Fibroblast of lung (primary cell): ENCODE data around the gene ICA1. TPM values are rescaled to one million over a fixed set of nuclear protein-coding genes. Genes with fewer than 3 reads are reported as not detected.

Experiments
- DNase-seq, 2 donors: peaks; one replicate each; pipeline versions ENCODE4 v3.0.0 to v3.0.0-alpha.2; 2010; ENCODE audit warnings: low read depth in 2 of 2
- H2AFZ ChIP-seq: 2 replicates; pipeline ENCODE4 v1.5.1; 2012; ENCODE audit warnings: low read length, control low read depth, inconsistent platforms
- H3K27ac ChIP-seq: 2 replicates; pipeline ENCODE4 v1.5.1; 2011; ENCODE audit warnings: low read length, control low read depth; ENCODE audit not compliant: insufficient read depth
- H3K27me3 ChIP-seq: 2 replicates; pipeline ENCODE4 v1.5.1; 2011; ENCODE audit warnings: mild to moderate bottlenecking, low read length; ENCODE audit not compliant: control insufficient read depth, insufficient read depth
- H3K36me3 ChIP-seq: 2 replicates; pipeline ENCODE4 v1.5.1; 2011; ENCODE audit warnings: low read length; ENCODE audit not compliant: control insufficient read depth, insufficient read depth
- H3K4me1 ChIP-seq: 2 replicates; pipeline ENCODE4 v1.5.1; 2011; ENCODE audit warnings: low read length; ENCODE audit not compliant: control insufficient read depth, insufficient read depth; ENCODE audit errors: extremely low read depth
- H3K4me2 ChIP-seq: 2 replicates; pipeline ENCODE4 v1.5.1; 2011; ENCODE audit warnings: low read length, control low read depth; ENCODE audit not compliant: insufficient read depth; ENCODE audit errors: extremely low read depth
- H3K4me3 ChIP-seq, 4 experiments: fragments of 200-600 bp in 1 of 4; sonication (generic) in 1 of 4; replicated peaks in 1 of 4; 2 replicates each; pipeline ENCODE4 v1.5.1; 2011 to 2016; ENCODE audit warnings: low read length in 4 of 4, low read depth in 3 of 4, mild to moderate bottlenecking in 3 of 4, control low read depth in 2 of 4, inconsistent platforms in 1 of 4, mixed read lengths in 1 of 4; ENCODE audit not compliant: insufficient read depth in 1 of 4; ENCODE audit errors: control extremely low read depth in 1 of 4
- H3K79me2 ChIP-seq: 2 replicates; pipeline ENCODE4 v1.5.1; 2012; ENCODE audit warnings: mild to moderate bottlenecking, low read length, inconsistent platforms; ENCODE audit not compliant: control insufficient read depth, insufficient read depth
- H3K9ac ChIP-seq: 2 replicates; pipeline ENCODE4 v1.5.1; 2011; ENCODE audit warnings: mild to moderate bottlenecking, low read length, control low read depth; ENCODE audit not compliant: insufficient read depth
- H3K9me3 ChIP-seq: 2 replicates; pipeline ENCODE4 v1.5.1; 2012; ENCODE audit warnings: low read depth, low read length; ENCODE audit not compliant: control insufficient read depth, insufficient read depth
- H4K20me1 ChIP-seq: 2 replicates; pipeline ENCODE4 v1.5.1; 2011; ENCODE audit warnings: low read length; ENCODE audit not compliant: control insufficient read depth, insufficient read depth; ENCODE audit errors: extremely low read depth
- CTCF ChIP-seq, 2 donors: IDR thresholded peaks in 1 of 2; conservative IDR thresholded peaks in 1 of 2; 1 replicate in 1 of 2; 2 replicates in 1 of 2; pipeline ENCODE4 v1.5.1; 2011 to 2012; ENCODE audit warnings: low read length in 2 of 2, control low read depth in 1 of 2, inconsistent platforms in 1 of 2, low read depth in 1 of 2, mild to moderate bottlenecking in 1 of 2
- EZH2 ChIP-seq: IDR thresholded peaks from 2 replicates; pipeline ENCODE4 v1.5.1; 2012; ENCODE audit warnings: low read length, control low read depth, mild to moderate bottlenecking; ENCODE audit errors: missing control alignments
- polyA plus RNA-seq, 2 donors: library from polyadenylated mRNA; depleted of rRNA in 1 of 2; stranded (reverse) in 1 of 2; unstranded in 1 of 2; fragments of >200 nt; gene quantifications; 2 replicates each; pipeline ENCODE4 v1.2.1, GENCODE V29; 2011 to 2012; ENCODE audit warnings: missing spikeins in 1 of 2
- total RNA-seq: library from RNA; depleted of rRNA; stranded (reverse); fragments of >200 nt; gene quantifications from 2 replicates; pipeline ENCODE4 v1.2.1, GENCODE V29; 2014

ICA1 gene
- total and polyA plus RNA-seq, 2 donors (not counting 1 experiment from before 2014, with no cell fraction given), result 0.17 TPM; not detected in 1

GRCh38 chr7:8296362-8296659 is 34.3 kb upstream of the ICA1 start:
- H3K79me2 ChIP-seq, result no peaks in the 10 kb centered on the region
- H4K20me1 ChIP-seq, result no peaks in the 10 kb centered on the region
- H3K4me2 ChIP-seq, result no peak overlapping the region
- no peaks in the 10 kb centered on the region for H3K36me3 ChIP-seq
- no peak for TF ChIP-seq EZH2
- no peak for TF ChIP-seq CTCF (conservative IDR thresholded peaks at IDR 0.05 in 1 of 2, IDR thresholded peaks at IDR 0.05 in 1 of 2; ENCODE audit: low read depth in 1 of 2, low read length in 2 of 2)
- no peaks in the 10 kb centered on the region for H3K27me3 ChIP-seq
- no peak overlapping the region for H3K27ac ChIP-seq
- no peaks in the 10 kb centered on the region for H3K9me3 ChIP-seq
- DNase-seq, result no peak
- no peaks in the 10 kb centered on the region for H3K4me1 ChIP-seq
- H3K9ac ChIP-seq, result no peak overlapping the region
- no peak overlapping the region for H3K4me3 ChIP-seq
- H2AFZ ChIP-seq, result no peak overlapping the region

- Histone ChIP-seq H3K79me2 (no peaks in the 10 kb centered on the region), H3K4me1 (no peaks in the 10 kb centered on the region), H3K4me3 (no peak overlapping the region), H3K27ac (no peak overlapping the region), H3K4me2 (no peak overlapping the region), H3K9me3 (no peaks in the 10 kb centered on the region), H4K20me1 (no peaks in the 10 kb centered on the region), H2AFZ (no peak overlapping the region), H3K9ac (no peak overlapping the region), H3K36me3 (no peaks in the 10 kb centered on the region), H3K27me3 (no peaks in the 10 kb centered on the region)
- TF ChIP-seq CTCF (conservative IDR thresholded peaks at IDR 0.05 in 1 of 2, IDR thresholded peaks at IDR 0.05 in 1 of 2; ENCODE audit: low read depth in 1 of 2, low read length in 2 of 2) (peak; percentile 62 to 70), EZH2 (no peak)
- peak; percentile 76 to 86 for DNase-seq
Observed at GRCh38 chr7:8295638-8296361, 33.8 kb upstream of the ICA1 start.

GRCh38 chr7:8291397-8292141 is 29.6 kb upstream of the ICA1 start:
- TF ChIP-seq CTCF (conservative IDR thresholded peaks at IDR 0.05 in 1 of 2, IDR thresholded peaks at IDR 0.05 in 1 of 2; ENCODE audit: low read depth in 1 of 2, low read length in 2 of 2), result no peak
- no peak for TF ChIP-seq EZH2
- no peaks in the 10 kb centered on the region for H3K4me1 ChIP-seq

More at GRCh38 chr7:8291397-8292141, 29.6 kb upstream of the ICA1 start:
- no peak for DNase-seq
- H3K9me3 ChIP-seq, result no peaks in the 10 kb centered on the region
- no peak overlapping the region for H3K27ac ChIP-seq
- H4K20me1 ChIP-seq, result no peaks in the 10 kb centered on the region
- H3K27me3 ChIP-seq, result no peaks in the 10 kb centered on the region
- H3K9ac ChIP-seq, result no peak overlapping the region
- no peaks in the 10 kb centered on the region for H3K79me2 ChIP-seq
- H3K4me2 ChIP-seq, result no peak overlapping the region
- H2AFZ ChIP-seq, result no peak overlapping the region
- no peaks in the 10 kb centered on the region for H3K36me3 ChIP-seq
- no peak overlapping the region for H3K4me3 ChIP-seq
